ENCODE data around the gene CTBP2.

DNA sequence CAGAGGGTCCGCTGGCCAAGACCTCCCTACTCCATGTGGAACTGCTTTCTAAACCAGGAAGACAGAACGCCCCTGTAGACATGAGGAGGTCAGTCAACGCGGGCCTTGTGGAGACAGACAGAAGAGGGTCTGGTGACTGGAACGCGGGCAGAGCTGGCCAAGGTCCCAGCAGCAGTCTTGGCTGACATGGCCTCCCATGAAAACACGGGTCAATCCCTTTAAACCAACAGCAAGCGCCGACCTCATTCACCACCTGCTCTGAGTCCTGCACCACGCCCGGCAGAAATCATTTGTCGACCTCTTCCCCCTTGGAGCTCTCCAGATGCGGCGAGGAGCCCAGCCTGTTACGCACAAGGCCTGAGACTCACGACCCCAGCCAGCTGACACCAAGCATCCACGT lies 140.0 kb downstream of the CTBP2 start:
- TF ChIP-seq, protein P1, sequence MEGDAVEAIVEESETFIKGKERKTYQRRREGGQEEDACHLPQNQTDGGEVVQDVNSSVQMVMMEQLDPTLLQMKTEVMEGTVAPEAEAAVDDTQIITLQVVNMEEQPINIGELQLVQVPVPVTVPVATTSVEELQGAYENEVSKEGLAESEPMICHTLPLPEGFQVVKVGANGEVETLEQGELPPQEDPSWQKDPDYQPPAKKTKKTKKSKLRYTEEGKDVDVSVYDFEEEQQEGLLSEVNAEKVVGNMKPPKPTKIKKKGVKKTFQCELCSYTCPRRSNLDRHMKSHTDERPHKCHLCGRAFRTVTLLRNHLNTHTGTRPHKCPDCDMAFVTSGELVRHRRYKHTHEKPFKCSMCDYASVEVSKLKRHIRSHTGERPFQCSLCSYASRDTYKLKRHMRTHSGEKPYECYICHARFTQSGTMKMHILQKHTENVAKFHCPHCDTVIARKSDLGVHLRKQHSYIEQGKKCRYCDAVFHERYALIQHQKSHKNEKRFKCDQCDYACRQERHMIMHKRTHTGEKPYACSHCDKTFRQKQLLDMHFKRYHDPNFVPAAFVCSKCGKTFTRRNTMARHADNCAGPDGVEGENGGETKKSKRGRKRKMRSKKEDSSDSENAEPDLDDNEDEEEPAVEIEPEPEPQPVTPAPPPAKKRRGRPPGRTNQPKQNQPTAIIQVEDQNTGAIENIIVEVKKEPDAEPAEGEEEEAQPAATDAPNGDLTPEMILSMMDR (IDR thresholded peaks at IDR 0.05; ENCODE audit: low read depth, low read length, poor library complexity, severe bottlenecking): no peak
- no peak for TF ChIP-seq EZH2phosphoT487 (IDR thresholded peaks at IDR 0.05; ENCODE audit: borderline replicate concordance, low read length)
